Natural killer cell (primary cell): Measurements from ENCODE around the gene ZNF605. TPM values are rescaled to one million over a fixed set of nuclear protein-coding genes. Genes with fewer than 3 reads are reported as not detected.
A peak's percentile ranks its signal among the peaks of the same experiment; 100 is the strongest.

Experiments
- ATAC-seq, 3 donors: fragments of 150-1000 bp in 2 of 3; fragments of 200-7000 bp in 1 of 3; cut with Tn5 transposase; 1 replicate in 1 of 3; 2 replicates in 2 of 3; pipeline ENCODE4 v1.10.0; 2021; ENCODE audit warnings: mild to moderate bottlenecking in 2 of 3, moderate library complexity in 2 of 3
- DNase-seq, 2 donors: peaks; one replicate each; pipeline versions ENCODE4 v3.0.0 to v3.0.0-alpha.2; 2013 to 2021; ENCODE audit warnings: mixed read lengths in 1 of 2
- H3K27ac ChIP-seq: one replicate; pipeline ENCODE4 v1.5.1; 2013; ENCODE audit warnings: mild to moderate bottlenecking, low read length
- H3K27me3 ChIP-seq: one replicate; pipeline ENCODE4 v1.6.1; 2013; ENCODE audit warnings: low read length; ENCODE audit not compliant: control insufficient read depth, insufficient read depth
- H3K36me3 ChIP-seq: one replicate; pipeline ENCODE4 v1.6.1; 2013; ENCODE audit warnings: low read length; ENCODE audit not compliant: control insufficient read depth, insufficient read depth
- H3K4me1 ChIP-seq: one replicate; pipeline ENCODE4 v1.6.1; 2013; ENCODE audit warnings: low read length; ENCODE audit not compliant: control insufficient read depth, insufficient read depth
- H3K4me3 ChIP-seq: one replicate; pipeline ENCODE4 v1.5.1; 2013; ENCODE audit warnings: low read length
- H3K9me3 ChIP-seq: one replicate; pipeline ENCODE4 v1.6.1; 2013; ENCODE audit warnings: low read length; ENCODE audit not compliant: control insufficient read depth, insufficient read depth
- H3K27ac Mint-ChIP-seq, 2 donors: one replicate each; pipeline ENCODE4 v1.8.0; 2022; ENCODE audit warnings: mild to moderate bottlenecking in 2 of 2, mixed read lengths in 2 of 2, moderate library complexity in 1 of 2
- H3K27me3 Mint-ChIP-seq, 2 donors: one replicate each; pipeline ENCODE4 v1.8.0; 2022; ENCODE audit warnings: low read depth in 2 of 2, mixed read lengths in 2 of 2
- H3K36me3 Mint-ChIP-seq: one replicate; pipeline ENCODE4 v1.8.0; 2022; ENCODE audit warnings: mixed read lengths
- H3K4me1 Mint-ChIP-seq, 2 donors: one replicate each; pipeline ENCODE4 v1.8.0; 2022; ENCODE audit warnings: mixed read lengths in 2 of 2
- H3K4me3 Mint-ChIP-seq: one replicate; pipeline ENCODE4 v1.8.0; 2022; ENCODE audit warnings: mild to moderate bottlenecking, moderate library complexity, mixed read lengths
- H3K9me3 Mint-ChIP-seq, 2 donors: one replicate each; pipeline ENCODE4 v1.8.0; 2022; ENCODE audit warnings: mixed read lengths in 2 of 2
- WGBS: methylation state at CpG from one replicate; pipeline ENCODE4 v1.1.7; 2013; ENCODE audit warnings: missing lambda C conversion rate; ENCODE audit not compliant: insufficient coverage; 5-methylcytosine and 5-hydroxymethylcytosine counted together
- intact Hi-C: fragments of 100-400 bp; cut with micrococcal nuclease; formaldehyde crosslinking; loops from one replicate; pipeline ENCODE4 v1.14.2; 2022
- total RNA-seq, 4 donors: library from RNA; stranded (reverse); fragments of 120-200 nt in 1 of 4; gene quantifications; one replicate each; pipeline versions ENCODE4 v1.2.3 to v1.2.4, GENCODE V29; 2013 to 2022
- TF ChIP-seq, protein P1 (sequence below): fragments of 200-600 bp; IDR thresholded peaks from one replicate; pipeline ENCODE4 v1.8.0; 2022; ENCODE audit warnings: antibody characterized with exemption

The ZNF605 gene
- total RNA-seq, 3 donors from 2014 or later (not counting 1 experiment from before 2014, with no cell fraction given), result 6.0 to 15.8 (median 7.6) TPM

- H3K27ac Mint-ChIP-seq, result no peak overlapping the region
- H3K36me3 ChIP-seq, result no peaks in the 10 kb centered on the region
- intact Hi-C loops, result no loop called here
- WGBS, result 37% methylated on average over 15 of the region's 16 CpGs
- peaks cover 7% of the 10 kb centered on the region for H3K36me3 Mint-ChIP-seq
- peaks cover 0 to 10% of the 10 kb centered on the region in 2 donors for H3K27me3 Mint-ChIP-seq
- ATAC-seq, result no peak
- peaks cover 8% of the 10 kb centered on the region for H3K27me3 ChIP-seq
- TF ChIP-seq, protein P1, sequence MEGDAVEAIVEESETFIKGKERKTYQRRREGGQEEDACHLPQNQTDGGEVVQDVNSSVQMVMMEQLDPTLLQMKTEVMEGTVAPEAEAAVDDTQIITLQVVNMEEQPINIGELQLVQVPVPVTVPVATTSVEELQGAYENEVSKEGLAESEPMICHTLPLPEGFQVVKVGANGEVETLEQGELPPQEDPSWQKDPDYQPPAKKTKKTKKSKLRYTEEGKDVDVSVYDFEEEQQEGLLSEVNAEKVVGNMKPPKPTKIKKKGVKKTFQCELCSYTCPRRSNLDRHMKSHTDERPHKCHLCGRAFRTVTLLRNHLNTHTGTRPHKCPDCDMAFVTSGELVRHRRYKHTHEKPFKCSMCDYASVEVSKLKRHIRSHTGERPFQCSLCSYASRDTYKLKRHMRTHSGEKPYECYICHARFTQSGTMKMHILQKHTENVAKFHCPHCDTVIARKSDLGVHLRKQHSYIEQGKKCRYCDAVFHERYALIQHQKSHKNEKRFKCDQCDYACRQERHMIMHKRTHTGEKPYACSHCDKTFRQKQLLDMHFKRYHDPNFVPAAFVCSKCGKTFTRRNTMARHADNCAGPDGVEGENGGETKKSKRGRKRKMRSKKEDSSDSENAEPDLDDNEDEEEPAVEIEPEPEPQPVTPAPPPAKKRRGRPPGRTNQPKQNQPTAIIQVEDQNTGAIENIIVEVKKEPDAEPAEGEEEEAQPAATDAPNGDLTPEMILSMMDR, result no peak
- H3K4me3 Mint-ChIP-seq, result peak overlapping the region; percentile 45
- DNase-seq, result no peak
- H3K4me1 ChIP-seq, result peaks cover 22% of the 10 kb centered on the region
- peaks cover 0 to 14% of the 10 kb centered on the region in 2 donors for H3K4me1 Mint-ChIP-seq
- H3K4me3 ChIP-seq, result no peak overlapping the region
- peaks cover 17% of the 10 kb centered on the region for H3K9me3 ChIP-seq
- no peak overlapping the region for H3K27ac ChIP-seq
- H3K9me3 Mint-ChIP-seq, result peaks cover 2% of the 10 kb centered on the region in 2 donors
These were observed 48.9 kb downstream of the ZNF605 start for GRCh38 chr12:132907216-132907615.

DNA sequence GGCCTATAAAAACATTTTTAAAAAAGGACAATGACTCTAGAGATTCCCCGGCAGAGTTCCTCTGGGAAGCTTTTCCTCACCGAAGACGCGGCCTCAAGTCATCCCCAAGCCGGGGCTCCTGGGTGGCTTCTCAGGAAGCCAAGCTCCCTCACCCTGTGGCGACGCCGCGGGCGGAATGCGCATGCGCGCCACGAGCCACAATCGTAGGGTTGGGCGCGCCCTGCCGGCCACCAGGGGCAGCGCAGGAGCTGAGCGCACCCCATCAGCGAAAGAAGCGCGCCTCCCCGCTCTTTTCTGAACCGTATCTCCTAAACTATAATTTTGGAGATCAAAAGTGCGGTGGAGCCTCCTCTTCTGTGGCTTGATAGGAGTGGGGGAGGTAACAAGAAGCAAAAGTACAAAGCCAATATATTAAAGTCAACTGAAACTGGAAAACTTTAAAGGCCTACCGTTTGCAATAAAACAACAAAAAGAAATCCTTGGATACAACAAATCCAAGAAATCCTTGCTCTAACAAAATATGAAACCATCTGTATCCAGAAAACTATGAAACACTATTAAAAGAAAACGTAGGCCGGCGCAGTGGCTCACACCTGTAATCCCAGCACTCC lies 51.3 kb downstream of the ZNF605 start:
- DNase-seq (peak; percentile 80 to 91), ATAC-seq (peak; percentile 34 to 48 (median 44))
- Mint-ChIP-seq H3K27me3 (peaks cover 0 to 10% of the 10 kb centered on the region in 2 donors), H3K36me3 (no peaks in the 10 kb centered on the region), H3K9me3 (no peaks in the 10 kb centered on the region), H3K27ac (peak overlapping the region; percentile 73 to 78), H3K4me1 (peaks cover 0 to 14% of the 10 kb centered on the region in 2 donors), H3K4me3 (peak overlapping the region; percentile 62)
- Histone ChIP-seq H3K4me3 (no peak overlapping the region), H3K9me3 (peaks cover 7% of the 10 kb centered on the region), H3K4me1 (peaks cover 22% of the 10 kb centered on the region), H3K27me3 (peaks cover 8% of the 10 kb centered on the region), H3K36me3 (no peaks in the 10 kb centered on the region), H3K27ac (no peak overlapping the region)
- intact Hi-C loops, result loop anchor here (1.0 to 2.0 kb wide), 2 partner anchors 18 to 136 kb away; partner anchors contain the start of gene CHFR
- TF ChIP-seq, protein P1, result peak; percentile 91
- WGBS, result 11% methylated on average over 28 of the region's 30 CpGs

- H3K27me3 ChIP-seq, result no peaks in the 10 kb centered on the region
- no peaks in the 10 kb centered on the region for H3K27me3 Mint-ChIP-seq
- H3K36me3 ChIP-seq, result no peaks in the 10 kb centered on the region
- H3K27ac Mint-ChIP-seq, result no peak overlapping the region
- ATAC-seq (no peak), DNase-seq (no peak)
- H3K4me3 Mint-ChIP-seq, result no peak overlapping the region
- no peaks in the 10 kb centered on the region for H3K36me3 Mint-ChIP-seq
- H3K4me3 ChIP-seq, result no peak overlapping the region
- intact Hi-C loops, result no loop called here
- no peak overlapping the region for H3K27ac ChIP-seq
- no peaks in the 10 kb centered on the region for H3K4me1 Mint-ChIP-seq
- H3K4me1 ChIP-seq, result no peaks in the 10 kb centered on the region
- WGBS, result 87% methylated on average over 5 of the region's 5 CpGs
- TF ChIP-seq, protein P1, result no peak
- no peaks in the 10 kb centered on the region for H3K9me3 Mint-ChIP-seq
- no peaks in the 10 kb centered on the region for H3K9me3 ChIP-seq
These were observed 57.1 kb downstream of the ZNF605 start for GRCh38 chr12:132899033-132899432.
